K562 (cell line): ENCODE measurements around the gene C18orf63. TPM values are rescaled to one million over a fixed set of nuclear protein-coding genes. Genes with fewer than 3 reads are reported as not detected.
A peak's percentile ranks its signal among the peaks of the same experiment; 100 is the strongest.

Source experiments
- CBFA2T3 ChIP-seq: fragments of 450-650 bp; IDR thresholded peaks from 2 replicates; pipeline ENCODE4 v1.6.1; 2017
- ELF4 ChIP-seq: fragments of 450-650 bp; formaldehyde crosslinking; IDR thresholded peaks from 2 replicates; pipeline ENCODE4 v1.4.0; 2022; ENCODE audit warnings: missing genetic modification characterization
- JUND ChIP-seq, 2 experiments: IDR thresholded peaks; 2 replicates in 1 of 2; 3 replicates in 1 of 2; pipeline ENCODE4 v1.6.1; 2011; ENCODE audit warnings: borderline replicate concordance in 2 of 2, low read depth in 2 of 2, low read length in 2 of 2, improper control_type of control experiment in 1 of 2, missing biosample characterization in 1 of 2, missing genetic modification characterization in 1 of 2, missing genetic modification reagents in 1 of 2
- KDM1A ChIP-seq, 2 experiments: fragments of 450-650 bp; IDR thresholded peaks; 2 replicates each; pipeline ENCODE4 v1.6.1; 2016; ENCODE audit warnings: mild to moderate bottlenecking in 2 of 2
- MTA2 ChIP-seq: fragments of 450-650 bp; IDR thresholded peaks from 2 replicates; pipeline ENCODE4 v1.6.1; 2016; ENCODE audit warnings: low read depth
- polyA plus RNA-seq, 8 experiments: library from polyadenylated mRNA; depleted of rRNA in 4 of 8; stranded (reverse) in 5 of 8; unstranded in 3 of 8; fragments of >200 nt; fragmentation: Nextera tagmentation in 2 of 8; fragmentation: Illumina TruSeq in 1 of 8; extraction: Ambion mirVana in 2 of 8; extraction: Trizol in 1 of 8; gene quantifications; 2 replicates each; pipeline versions ENCODE4 v1.2.1 to v1.2.3, GENCODE V29; 2011 to 2014; ENCODE audit warnings: inconsistent platforms in 1 of 8, missing spikeins in 1 of 8
- total RNA-seq, 7 experiments: library from RNA; depleted of rRNA in 6 of 7; stranded (reverse); fragments of >200 nt in 6 of 7; fragmentation: Illumina TruSeq in 2 of 7; extraction: Trizol in 2 of 7; gene quantifications; 2 replicates each; pipeline versions ENCODE4 v1.2.1 to v1.2.3, GENCODE V29; 2011 to 2021; ENCODE audit warnings: low replicate concordance in 1 of 7
- TF ChIP-seq, protein P1 (sequence below): sonication (generic); IDR thresholded peaks from 2 replicates; pipeline ENCODE4 v1.6.1; 2016
- TF ChIP-seq, protein P2 (sequence below), 2 experiments: fragments of 450-650 bp; conservative IDR thresholded peaks; 2 replicates each; pipeline ENCODE4 v1.6.1; 2017; ENCODE audit warnings: mild to moderate bottlenecking in 2 of 2, moderate library complexity in 2 of 2
- TF ChIP-seq, protein P3 (sequence below): fragments of 250-450 bp; sonication (Bioruptor Pico); IDR thresholded peaks from 2 replicates; pipeline ENCODE4 v1.5.0; 2021; ENCODE audit warnings: mild to moderate bottlenecking, moderate library complexity

The C18orf63 gene
- total and polyA plus RNA-seq, 9 of the 15 experiments (the other 6 are each of a cell fraction or from before 2014, with no cell fraction given): not detected

DNA sequence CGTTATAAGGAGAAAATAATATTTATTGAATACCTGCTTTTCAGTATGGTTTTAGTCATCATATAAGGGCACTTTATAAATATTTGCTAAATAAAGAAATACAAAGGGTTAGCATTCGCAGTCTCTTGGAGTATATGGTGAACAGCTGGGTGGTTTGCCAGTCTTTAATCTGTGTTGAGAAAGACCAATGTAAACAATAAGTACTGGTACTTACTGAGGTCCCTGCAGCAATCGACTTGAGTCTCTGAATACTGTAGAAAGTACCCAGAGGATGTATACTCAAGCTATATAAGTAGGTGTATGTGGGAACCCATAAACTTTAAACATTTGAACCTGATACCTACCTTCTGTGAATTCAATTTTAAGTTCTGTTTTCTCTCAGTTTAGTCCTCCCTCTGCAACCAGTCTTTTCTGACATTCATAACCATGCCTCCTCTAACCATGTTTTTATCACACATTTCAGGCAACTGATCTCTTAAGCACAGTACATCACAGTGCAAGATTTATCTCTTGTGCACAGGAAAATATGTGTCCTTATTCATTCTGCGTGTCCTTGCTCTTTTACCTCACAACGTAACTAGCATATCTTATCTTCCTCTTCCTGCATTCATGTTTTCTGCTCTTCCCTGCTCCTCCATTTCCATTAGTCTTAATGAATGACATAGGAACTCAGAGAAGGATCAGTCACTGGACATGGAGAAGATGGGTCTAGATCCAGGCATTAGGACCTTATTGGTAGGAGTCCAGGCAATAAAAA lies 21.7 kb downstream of the C18orf63 start (continued):
- TF ChIP-seq JUND (IDR thresholded peaks at IDR 0.05; ENCODE audit: borderline replicate concordance, low read depth, low read length) (no peak), JUND (tag; IDR thresholded peaks at IDR 0.05; ENCODE audit: borderline replicate concordance, low read depth, low read length) (peak; percentile 21; the same call in 2 of the 3 replicates), KDM1A (IDR thresholded peaks at IDR 0.05) (0 out of 4 replicates have a peak, but pooled peaks of 1 of the 2 experiments have one; percentile 21), ELF4 (no peak), MTA2 (peak; percentile 34; the same call in 1 of the 2 replicates), CBFA2T3 (peak; percentile 83)
- TF ChIP-seq, protein P1, sequence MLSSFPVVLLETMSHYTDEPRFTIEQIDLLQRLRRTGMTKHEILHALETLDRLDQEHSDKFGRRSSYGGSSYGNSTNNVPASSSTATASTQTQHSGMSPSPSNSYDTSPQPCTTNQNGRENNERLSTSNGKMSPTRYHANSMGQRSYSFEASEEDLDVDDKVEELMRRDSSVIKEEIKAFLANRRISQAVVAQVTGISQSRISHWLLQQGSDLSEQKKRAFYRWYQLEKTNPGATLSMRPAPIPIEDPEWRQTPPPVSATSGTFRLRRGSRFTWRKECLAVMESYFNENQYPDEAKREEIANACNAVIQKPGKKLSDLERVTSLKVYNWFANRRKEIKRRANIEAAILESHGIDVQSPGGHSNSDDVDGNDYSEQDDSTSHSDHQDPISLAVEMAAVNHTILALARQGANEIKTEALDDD: peak; percentile 62
- TF ChIP-seq, protein P2, sequence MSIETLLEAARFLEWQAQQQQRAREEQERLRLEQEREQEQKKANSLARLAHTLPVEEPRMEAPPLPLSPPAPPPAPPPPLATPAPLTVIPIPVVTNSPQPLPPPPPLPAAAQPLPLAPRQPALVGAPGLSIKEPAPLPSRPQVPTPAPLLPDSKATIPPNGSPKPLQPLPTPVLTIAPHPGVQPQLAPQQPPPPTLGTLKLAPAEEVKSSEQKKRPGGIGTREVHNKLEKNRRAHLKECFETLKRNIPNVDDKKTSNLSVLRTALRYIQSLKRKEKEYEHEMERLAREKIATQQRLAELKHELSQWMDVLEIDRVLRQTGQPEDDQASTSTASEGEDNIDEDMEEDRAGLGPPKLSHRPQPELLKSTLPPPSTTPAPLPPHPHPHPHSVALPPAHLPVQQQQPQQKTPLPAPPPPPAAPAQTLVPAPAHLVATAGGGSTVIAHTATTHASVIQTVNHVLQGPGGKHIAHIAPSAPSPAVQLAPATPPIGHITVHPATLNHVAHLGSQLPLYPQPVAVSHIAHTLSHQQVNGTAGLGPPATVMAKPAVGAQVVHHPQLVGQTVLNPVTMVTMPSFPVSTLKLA (conservative IDR thresholded peaks at IDR 0.05): 0 out of 4 replicates have a peak, but pooled peaks of 1 of the 2 experiments have one; percentile 21
- TF ChIP-seq, protein P3, sequence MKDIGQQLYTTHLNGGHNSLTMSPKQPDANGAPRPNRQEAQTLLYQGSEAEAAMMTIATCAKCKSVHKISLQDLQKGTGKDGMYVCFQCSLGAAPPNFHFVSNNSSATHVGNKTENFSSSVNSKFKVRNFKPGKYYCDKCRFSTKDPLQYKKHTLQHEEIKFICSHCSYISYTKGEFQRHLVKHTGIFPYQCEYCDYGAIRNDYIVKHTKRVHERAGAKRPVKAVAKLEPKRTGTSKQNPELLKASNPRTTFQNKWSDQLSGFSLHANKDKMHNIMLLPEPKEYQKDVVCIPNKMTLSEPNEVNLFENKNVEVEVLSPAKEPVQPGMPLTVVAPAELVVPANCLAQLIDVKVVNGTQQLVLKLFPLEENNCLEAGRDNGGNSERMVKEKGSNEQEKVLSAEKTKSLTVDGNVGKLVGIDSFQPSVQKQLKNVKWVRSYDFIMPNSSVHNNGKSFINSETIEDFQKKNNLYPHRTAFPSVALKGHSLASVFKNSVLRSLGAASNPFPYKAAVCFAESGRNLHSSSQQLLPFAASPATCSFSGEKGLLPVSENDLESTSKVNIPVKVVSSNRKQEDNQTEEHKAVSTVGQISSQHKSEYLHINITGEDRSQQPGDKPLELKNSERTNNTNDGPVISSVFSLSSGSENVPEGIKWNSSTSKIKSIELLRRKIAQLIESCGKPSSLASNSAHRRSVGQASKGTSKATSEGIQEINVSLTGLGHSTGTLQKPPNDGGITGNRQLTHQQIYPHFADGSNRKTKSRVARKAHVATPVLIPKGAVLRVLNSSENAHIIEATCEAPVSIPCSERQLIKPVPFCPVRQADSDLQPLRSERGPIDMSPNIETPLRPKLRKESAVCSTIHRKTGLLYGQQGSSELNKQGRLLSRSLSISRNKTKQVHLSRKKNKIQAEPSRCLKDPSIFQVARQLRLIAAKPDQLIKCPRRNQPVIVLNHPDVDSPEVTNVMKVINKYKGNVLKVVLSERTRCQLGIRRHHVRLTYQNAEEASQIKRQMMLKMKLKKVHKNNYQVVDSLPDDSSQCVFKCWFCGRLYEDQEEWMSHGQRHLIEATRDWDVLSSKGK (CRISPR knock-in tag): no peak
